ENCODE measurements around the gene TRAPPC12.

TRAPPC12 gene

GRCh38 chr2:3433776-3434400, 54.4 kb downstream of the TRAPPC12 start:
- Histone ChIP-seq H3K9ac (ENCODE audit: low read length) (no peak overlapping the region), H3K9me3 (ENCODE audit: insufficient read depth, low read length) (no peaks in the 10 kb centered on the region)

GRCh38 chr2:3434654-3435053, 55.2 kb downstream of the TRAPPC12 start:
- Histone ChIP-seq H3K9me2 (replicated peaks; ENCODE audit: insufficient read depth, low read length) (no peaks in the 10 kb centered on the region), H3K4me2 (ENCODE audit: low read depth, low read length, poor library complexity, severe bottlenecking) (no peak overlapping the region), H3K9me3 (ENCODE audit: insufficient read depth, low read length) (no peaks in the 10 kb centered on the region), H3K79me2 (ENCODE audit: insufficient read depth, low read length) (no peaks in the 10 kb centered on the region), H4K20me1 (ENCODE audit: low read depth, low read length) (no peaks in the 10 kb centered on the region), H3K27me3 (ENCODE audit: low read length) (no peaks in the 10 kb centered on the region), H3K27ac (ENCODE audit: low read depth, low read length) (no peak overlapping the region), H2AFZ (ENCODE audit: low read depth, low read length, severe bottlenecking) (no peak overlapping the region), H3K4me3 (ENCODE audit: insufficient read depth, low read length, poor library complexity, severe bottlenecking) (no peak overlapping the region), H3K36me3 (ENCODE audit: low read length) (no peaks in the 10 kb centered on the region), H3K9ac (ENCODE audit: low read length) (no peak overlapping the region), H3F3A (ENCODE audit: insufficient read depth) (peaks cover 4% of the 10 kb centered on the region; the same call in 1 of the 2 replicates)
- TF ChIP-seq, protein P1, sequence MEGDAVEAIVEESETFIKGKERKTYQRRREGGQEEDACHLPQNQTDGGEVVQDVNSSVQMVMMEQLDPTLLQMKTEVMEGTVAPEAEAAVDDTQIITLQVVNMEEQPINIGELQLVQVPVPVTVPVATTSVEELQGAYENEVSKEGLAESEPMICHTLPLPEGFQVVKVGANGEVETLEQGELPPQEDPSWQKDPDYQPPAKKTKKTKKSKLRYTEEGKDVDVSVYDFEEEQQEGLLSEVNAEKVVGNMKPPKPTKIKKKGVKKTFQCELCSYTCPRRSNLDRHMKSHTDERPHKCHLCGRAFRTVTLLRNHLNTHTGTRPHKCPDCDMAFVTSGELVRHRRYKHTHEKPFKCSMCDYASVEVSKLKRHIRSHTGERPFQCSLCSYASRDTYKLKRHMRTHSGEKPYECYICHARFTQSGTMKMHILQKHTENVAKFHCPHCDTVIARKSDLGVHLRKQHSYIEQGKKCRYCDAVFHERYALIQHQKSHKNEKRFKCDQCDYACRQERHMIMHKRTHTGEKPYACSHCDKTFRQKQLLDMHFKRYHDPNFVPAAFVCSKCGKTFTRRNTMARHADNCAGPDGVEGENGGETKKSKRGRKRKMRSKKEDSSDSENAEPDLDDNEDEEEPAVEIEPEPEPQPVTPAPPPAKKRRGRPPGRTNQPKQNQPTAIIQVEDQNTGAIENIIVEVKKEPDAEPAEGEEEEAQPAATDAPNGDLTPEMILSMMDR (IDR thresholded peaks at IDR 0.05; ENCODE audit: insufficient read depth, low read length, poor library complexity, severe bottlenecking): no peak
- no peak for TF ChIP-seq EZH2phosphoT487 (conservative IDR thresholded peaks at IDR 0.05; ENCODE audit: low read length)

More at GRCh38 chr2:3433776-3434400, 54.4 kb downstream of the TRAPPC12 start:
- TF ChIP-seq EZH2phosphoT487 (conservative IDR thresholded peaks at IDR 0.05; ENCODE audit: low read length): no peak
- TF ChIP-seq, protein P1 (IDR thresholded peaks at IDR 0.05; ENCODE audit: insufficient read depth, low read length, poor library complexity, severe bottlenecking): no peak
- H3K27me3 ChIP-seq (ENCODE audit: low read length): no peaks in the 10 kb centered on the region
- no peaks in the 10 kb centered on the region for H4K20me1 ChIP-seq (ENCODE audit: low read depth, low read length)
- H3K27ac ChIP-seq (ENCODE audit: low read depth, low read length): no peak overlapping the region
- H2AFZ ChIP-seq (ENCODE audit: low read depth, low read length, severe bottlenecking): no peak overlapping the region
- no peaks in the 10 kb centered on the region for H3K36me3 ChIP-seq (ENCODE audit: low read length)
- H3K79me2 ChIP-seq (ENCODE audit: insufficient read depth, low read length): no peaks in the 10 kb centered on the region
- no peaks in the 10 kb centered on the region for H3K9me2 ChIP-seq (replicated peaks; ENCODE audit: insufficient read depth, low read length)
- H3K4me2 ChIP-seq (ENCODE audit: low read depth, low read length, poor library complexity, severe bottlenecking): no peak overlapping the region
- peaks cover 4% of the 10 kb centered on the region; the same call in 1 of the 2 replicates for H3F3A ChIP-seq (ENCODE audit: insufficient read depth)
- H3K4me3 ChIP-seq (ENCODE audit: insufficient read depth, low read length, poor library complexity, severe bottlenecking): no peak overlapping the region

DNA sequence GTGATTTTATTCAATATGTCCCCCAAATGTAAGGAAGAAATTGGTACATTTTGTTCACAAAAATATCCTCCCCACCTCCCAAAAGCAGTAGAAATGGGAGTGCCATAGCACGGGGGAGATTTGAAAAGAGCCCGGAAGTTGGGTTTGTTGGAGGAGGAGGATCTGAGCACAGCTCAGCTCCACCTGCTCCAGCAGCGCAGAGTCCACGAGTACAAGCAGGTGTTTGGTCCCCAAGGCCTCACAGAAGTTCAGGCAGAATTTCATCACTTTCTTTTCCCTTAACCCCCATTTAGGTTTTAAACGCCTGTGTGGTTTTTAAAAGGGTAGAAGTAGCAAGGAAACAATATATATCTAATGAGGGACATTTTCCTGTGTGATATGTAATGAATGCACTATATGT, 56.0 kb downstream of the TRAPPC12 start:
- Histone ChIP-seq H3F3A (ENCODE audit: insufficient read depth) (peaks cover 4% of the 10 kb centered on the region; the same call in 1 of the 2 replicates), H3K4me2 (ENCODE audit: low read depth, low read length, poor library complexity, severe bottlenecking) (no peak overlapping the region), H3K27me3 (ENCODE audit: low read length) (no peaks in the 10 kb centered on the region), H2AFZ (ENCODE audit: low read depth, low read length, severe bottlenecking) (no peak overlapping the region), H3K9me3 (ENCODE audit: insufficient read depth, low read length) (no peaks in the 10 kb centered on the region), H3K36me3 (ENCODE audit: low read length) (no peaks in the 10 kb centered on the region), H3K79me2 (ENCODE audit: insufficient read depth, low read length) (no peaks in the 10 kb centered on the region), H3K27ac (ENCODE audit: low read depth, low read length) (no peak overlapping the region), H4K20me1 (ENCODE audit: low read depth, low read length) (no peaks in the 10 kb centered on the region), H3K9me2 (replicated peaks; ENCODE audit: insufficient read depth, low read length) (no peaks in the 10 kb centered on the region), H3K9ac (ENCODE audit: low read length) (no peak overlapping the region), H3K4me3 (ENCODE audit: insufficient read depth, low read length, poor library complexity, severe bottlenecking) (no peak overlapping the region)
- TF ChIP-seq EZH2phosphoT487 (conservative IDR thresholded peaks at IDR 0.05; ENCODE audit: low read length): no peak
- TF ChIP-seq, protein P1 (IDR thresholded peaks at IDR 0.05; ENCODE audit: insufficient read depth, low read length, poor library complexity, severe bottlenecking): no peak

Data from SU-DHL-6 (cell line).